ENCODE measurements around the gene EDIL3.

- TF ChIP-seq, protein P1, sequence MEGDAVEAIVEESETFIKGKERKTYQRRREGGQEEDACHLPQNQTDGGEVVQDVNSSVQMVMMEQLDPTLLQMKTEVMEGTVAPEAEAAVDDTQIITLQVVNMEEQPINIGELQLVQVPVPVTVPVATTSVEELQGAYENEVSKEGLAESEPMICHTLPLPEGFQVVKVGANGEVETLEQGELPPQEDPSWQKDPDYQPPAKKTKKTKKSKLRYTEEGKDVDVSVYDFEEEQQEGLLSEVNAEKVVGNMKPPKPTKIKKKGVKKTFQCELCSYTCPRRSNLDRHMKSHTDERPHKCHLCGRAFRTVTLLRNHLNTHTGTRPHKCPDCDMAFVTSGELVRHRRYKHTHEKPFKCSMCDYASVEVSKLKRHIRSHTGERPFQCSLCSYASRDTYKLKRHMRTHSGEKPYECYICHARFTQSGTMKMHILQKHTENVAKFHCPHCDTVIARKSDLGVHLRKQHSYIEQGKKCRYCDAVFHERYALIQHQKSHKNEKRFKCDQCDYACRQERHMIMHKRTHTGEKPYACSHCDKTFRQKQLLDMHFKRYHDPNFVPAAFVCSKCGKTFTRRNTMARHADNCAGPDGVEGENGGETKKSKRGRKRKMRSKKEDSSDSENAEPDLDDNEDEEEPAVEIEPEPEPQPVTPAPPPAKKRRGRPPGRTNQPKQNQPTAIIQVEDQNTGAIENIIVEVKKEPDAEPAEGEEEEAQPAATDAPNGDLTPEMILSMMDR (IDR thresholded peaks at IDR 0.05), result no peak
- TF ChIP-seq POLR2AphosphoS5 (IDR thresholded peaks at IDR 0.05), result no peak
Observed at GRCh38 chr5:84213861-84214260, 170.8 kb downstream of the EDIL3 start.

Measured in breast epithelium (tissue), 3 donors.